ENCODE results near the gene GARS1.

GARS1 gene

GRCh38 chr7:30658479-30659074, 63.9 kb downstream of the GARS1 start:
- no peak for DNase-seq

GRCh38 chr7:30659312-30659711, 64.6 kb downstream of the GARS1 start:
- no peak for DNase-seq

- no peak for DNase-seq
Observed at GRCh38 chr7:30660331-30661255, 65.9 kb downstream of the GARS1 start.

GRCh38 chr7:30661926-30662325, 67.2 kb downstream of the GARS1 start:
- DNase-seq = no peak

GRCh38 chr7:30662431-30662939, 67.8 kb downstream of the GARS1 start:
- DNase-seq = no peak

- DNase-seq = no peak
Observed at GRCh38 chr7:30663414-30663813, 68.7 kb downstream of the GARS1 start.

GRCh38 chr7:30664184-30664885, 69.7 kb downstream of the GARS1 start:
- DNase-seq = no peak

GRCh38 chr7:30665043-30665442, 70.4 kb downstream of the GARS1 start:
- no peak for DNase-seq

GRCh38 chr7:30665449-30665848, 70.8 kb downstream of the GARS1 start:
- DNase-seq = no peak

- no peak for DNase-seq
Observed at GRCh38 chr7:30667172-30667571, 72.5 kb downstream of the GARS1 start.

- DNase-seq = no peak
Observed at GRCh38 chr7:30668102-30668501, 73.4 kb downstream of the GARS1 start.

GRCh38 chr7:30671793-30672465, 77.3 kb downstream of the GARS1 start:
- DNase-seq = no peak

- no peak for DNase-seq
Observed at GRCh38 chr7:30674420-30674819, 79.7 kb downstream of the GARS1 start.

GRCh38 chr7:30674876-30675275, 80.2 kb downstream of the GARS1 start:
- no peak for DNase-seq

GRCh38 chr7:30678805-30679204, 84.1 kb downstream of the GARS1 start:
- no peak for DNase-seq

- no peak for DNase-seq
Observed at GRCh38 chr7:30679664-30680063, 85.0 kb downstream of the GARS1 start.

GRCh38 chr7:30681331-30681797, 86.7 kb downstream of the GARS1 start:
- DNase-seq = no peak

GRCh38 chr7:30681815-30682211, 87.1 kb downstream of the GARS1 start:
- DNase-seq = peak; percentile 57

- peak; percentile 69 for DNase-seq
Observed at GRCh38 chr7:30682212-30683083, 87.8 kb downstream of the GARS1 start, which contains the start of gene CRHR2. CRHR2 (minus strand) TSS chr7:30682456; CDS start chr7:30682280, 176 bp downstream.

GRCh38 chr7:30683306-30683705, 88.6 kb downstream of the GARS1 start:
- DNase-seq = no peak

Measured in activated CD8-positive, alpha-beta memory T cell treated with anti-CD3 and anti-CD28 coated beads, Interleukin-2, amount 50 U/mL, for 48 hours (primary cell).